ENCODE data around the gene GUCY1A2. TPM values are rescaled to one million over a fixed set of nuclear protein-coding genes. Genes with fewer than 3 reads are reported as not detected.

GUCY1A2 gene
- total RNA-seq, 4 donors from 2014 or later: 0.19 to 2.1 (median 0.86) TPM

- TF ChIP-seq, protein P1, sequence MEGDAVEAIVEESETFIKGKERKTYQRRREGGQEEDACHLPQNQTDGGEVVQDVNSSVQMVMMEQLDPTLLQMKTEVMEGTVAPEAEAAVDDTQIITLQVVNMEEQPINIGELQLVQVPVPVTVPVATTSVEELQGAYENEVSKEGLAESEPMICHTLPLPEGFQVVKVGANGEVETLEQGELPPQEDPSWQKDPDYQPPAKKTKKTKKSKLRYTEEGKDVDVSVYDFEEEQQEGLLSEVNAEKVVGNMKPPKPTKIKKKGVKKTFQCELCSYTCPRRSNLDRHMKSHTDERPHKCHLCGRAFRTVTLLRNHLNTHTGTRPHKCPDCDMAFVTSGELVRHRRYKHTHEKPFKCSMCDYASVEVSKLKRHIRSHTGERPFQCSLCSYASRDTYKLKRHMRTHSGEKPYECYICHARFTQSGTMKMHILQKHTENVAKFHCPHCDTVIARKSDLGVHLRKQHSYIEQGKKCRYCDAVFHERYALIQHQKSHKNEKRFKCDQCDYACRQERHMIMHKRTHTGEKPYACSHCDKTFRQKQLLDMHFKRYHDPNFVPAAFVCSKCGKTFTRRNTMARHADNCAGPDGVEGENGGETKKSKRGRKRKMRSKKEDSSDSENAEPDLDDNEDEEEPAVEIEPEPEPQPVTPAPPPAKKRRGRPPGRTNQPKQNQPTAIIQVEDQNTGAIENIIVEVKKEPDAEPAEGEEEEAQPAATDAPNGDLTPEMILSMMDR (IDR thresholded peaks at IDR 0.05): no peak
- TF ChIP-seq POLR2A (IDR thresholded peaks at IDR 0.05): no peak
- WGBS, 2 donors: 50 to 70% methylated on average over 4 of the region's 4 CpGs
- Histone ChIP-seq H3K36me3 (no peaks in the 10 kb centered on the region), H3K9me3 (no peaks in the 10 kb centered on the region), H3K4me1 (peaks cover 0 to 25% (median 0%) of the 10 kb centered on the region in 3 donors), H3K27ac (no peak overlapping the region), H3K4me3 (no peak overlapping the region), H3K27me3 (no peaks in the 10 kb centered on the region)
- no peak for DNase-seq
- intact Hi-C loops (cut with DNase I): no loop called here
Observed at GRCh38 chr11:106983261-106983660, 35.0 kb downstream of the GUCY1A2 start.

DNA sequence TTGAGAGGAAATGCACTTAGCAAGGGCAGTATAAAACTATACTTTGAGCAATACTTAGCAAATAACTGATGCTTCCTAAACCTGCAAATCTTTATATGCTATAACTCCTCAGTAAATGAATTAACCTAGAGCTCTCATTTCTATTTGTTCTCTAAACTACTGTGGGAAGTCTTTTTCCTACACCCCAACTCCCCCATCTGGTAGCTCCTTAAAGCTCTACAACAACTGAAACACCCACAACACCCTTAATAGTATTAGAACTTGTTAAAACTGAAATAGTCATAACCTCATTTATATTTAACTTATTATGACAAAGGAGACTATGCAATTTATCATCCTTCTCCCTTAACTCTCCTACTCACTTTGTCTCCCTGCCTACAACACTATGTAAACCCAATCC lies 43.4 kb downstream of the GUCY1A2 start:
- no peak overlapping the region for H3K27ac ChIP-seq
- DNase-seq: no peak
- H3K27me3 ChIP-seq: no peaks in the 10 kb centered on the region
- no peak for TF ChIP-seq POLR2A (IDR thresholded peaks at IDR 0.05)
- TF ChIP-seq, protein P1 (IDR thresholded peaks at IDR 0.05): no peak
- no peaks in the 10 kb centered on the region for H3K36me3 ChIP-seq
- H3K9me3 ChIP-seq: no peaks in the 10 kb centered on the region
- no peaks in the 10 kb centered on the region for H3K4me1 ChIP-seq
- H3K4me3 ChIP-seq: no peak overlapping the region
- intact Hi-C loops (cut with DNase I): no loop called here

GRCh38 chr11:106971864-106972263 lies 46.4 kb downstream of the GUCY1A2 start:
- no peaks in the 10 kb centered on the region for H3K36me3 ChIP-seq
- H3K27ac ChIP-seq: no peak overlapping the region
- no peaks in the 10 kb centered on the region for H3K9me3 ChIP-seq
- no peak for DNase-seq
- intact Hi-C loops (cut with DNase I): no loop called here
- H3K4me3 ChIP-seq: no peak overlapping the region
- H3K4me1 ChIP-seq: no peaks in the 10 kb centered on the region
- TF ChIP-seq POLR2A (IDR thresholded peaks at IDR 0.05): no peak
- TF ChIP-seq, protein P1 (IDR thresholded peaks at IDR 0.05): no peak
- no peaks in the 10 kb centered on the region for H3K27me3 ChIP-seq

DNA sequence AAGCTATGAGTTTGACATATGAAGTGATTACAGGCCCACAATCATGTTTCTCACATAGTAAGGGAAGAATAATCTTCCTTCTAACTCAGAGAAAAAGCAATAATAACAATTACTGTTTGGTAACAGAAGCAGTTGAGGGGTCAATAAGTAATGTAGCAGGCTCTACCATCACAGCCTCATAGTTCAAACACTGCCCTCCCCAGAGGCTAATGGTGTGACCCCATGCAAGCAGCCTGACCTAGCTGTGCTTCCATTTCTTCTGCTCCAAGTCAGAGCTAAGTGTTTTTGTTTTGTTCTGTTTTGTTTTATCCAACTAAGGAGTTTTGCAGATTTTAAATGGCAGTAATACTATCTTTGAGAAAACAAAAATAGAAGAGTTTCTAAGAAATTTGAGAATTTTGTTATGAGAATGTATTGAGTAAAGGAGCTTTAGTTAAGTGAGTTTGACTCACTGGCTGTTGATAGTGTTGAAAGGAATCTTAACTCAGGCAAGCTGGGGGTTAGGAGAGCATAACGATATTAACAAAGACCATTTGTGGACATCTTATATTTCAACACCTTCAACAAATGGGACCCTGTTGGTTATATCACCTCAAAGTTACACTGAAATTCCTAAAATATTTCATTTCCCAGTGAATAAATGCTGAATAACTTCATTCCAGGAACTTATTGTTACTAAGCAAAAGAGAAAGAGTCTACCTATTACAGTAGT lies 48.5 kb downstream of the GUCY1A2 start:
- no peak overlapping the region for H3K4me3 ChIP-seq
- DNase-seq: no peak
- TF ChIP-seq POLR2A (IDR thresholded peaks at IDR 0.05): no peak
- TF ChIP-seq, protein P1 (IDR thresholded peaks at IDR 0.05): no peak
- H3K27me3 ChIP-seq: no peaks in the 10 kb centered on the region
- WGBS, 2 donors: 69 to 95% methylated on average over 1 of the region's 1 CpG
- no peaks in the 10 kb centered on the region for H3K9me3 ChIP-seq
- H3K27ac ChIP-seq: no peak overlapping the region
- H3K4me1 ChIP-seq: no peaks in the 10 kb centered on the region
- H3K36me3 ChIP-seq: no peaks in the 10 kb centered on the region
- intact Hi-C loops (cut with DNase I): no loop called here

DNA sequence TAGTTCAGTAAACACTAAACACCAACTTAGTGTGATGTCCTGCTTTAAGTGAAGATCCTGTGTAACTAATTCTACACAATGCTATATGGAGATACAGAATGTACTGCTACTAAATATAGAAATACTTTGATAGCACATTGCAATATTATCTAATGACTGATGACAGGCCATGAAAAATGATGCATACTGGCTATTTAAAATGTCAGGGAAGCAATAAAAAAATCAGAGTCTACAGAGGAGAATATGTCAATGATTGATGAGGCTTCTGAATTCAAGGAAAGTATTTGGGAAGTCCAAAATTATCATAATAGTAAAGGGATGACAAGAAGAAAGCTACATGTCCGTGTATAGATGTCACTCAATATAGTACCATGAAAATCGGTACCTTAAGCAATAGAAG lies 55.3 kb downstream of the GUCY1A2 start:
- no peaks in the 10 kb centered on the region for H3K9me3 ChIP-seq
- H3K27me3 ChIP-seq: no peaks in the 10 kb centered on the region
- no peaks in the 10 kb centered on the region for H3K36me3 ChIP-seq
- 64 to 83% methylated on average over 2 of the region's 2 CpGs for WGBS, 2 donors
- no peak for DNase-seq
- TF ChIP-seq POLR2A (IDR thresholded peaks at IDR 0.05): no peak
- TF ChIP-seq, protein P1 (IDR thresholded peaks at IDR 0.05): no peak
- H3K4me1 ChIP-seq: no peaks in the 10 kb centered on the region
- H3K4me3 ChIP-seq: no peak overlapping the region
- H3K27ac ChIP-seq: no peak overlapping the region
- intact Hi-C loops (cut with DNase I): no loop called here
